Measurements from ENCODE around the gene GDPD4. TPM values are rescaled to one million over a fixed set of nuclear protein-coding genes. Genes with fewer than 3 reads are reported as not detected.

The GDPD4 gene
- total RNA-seq, 2 experiments from 2014 or later = not detected

DNA sequence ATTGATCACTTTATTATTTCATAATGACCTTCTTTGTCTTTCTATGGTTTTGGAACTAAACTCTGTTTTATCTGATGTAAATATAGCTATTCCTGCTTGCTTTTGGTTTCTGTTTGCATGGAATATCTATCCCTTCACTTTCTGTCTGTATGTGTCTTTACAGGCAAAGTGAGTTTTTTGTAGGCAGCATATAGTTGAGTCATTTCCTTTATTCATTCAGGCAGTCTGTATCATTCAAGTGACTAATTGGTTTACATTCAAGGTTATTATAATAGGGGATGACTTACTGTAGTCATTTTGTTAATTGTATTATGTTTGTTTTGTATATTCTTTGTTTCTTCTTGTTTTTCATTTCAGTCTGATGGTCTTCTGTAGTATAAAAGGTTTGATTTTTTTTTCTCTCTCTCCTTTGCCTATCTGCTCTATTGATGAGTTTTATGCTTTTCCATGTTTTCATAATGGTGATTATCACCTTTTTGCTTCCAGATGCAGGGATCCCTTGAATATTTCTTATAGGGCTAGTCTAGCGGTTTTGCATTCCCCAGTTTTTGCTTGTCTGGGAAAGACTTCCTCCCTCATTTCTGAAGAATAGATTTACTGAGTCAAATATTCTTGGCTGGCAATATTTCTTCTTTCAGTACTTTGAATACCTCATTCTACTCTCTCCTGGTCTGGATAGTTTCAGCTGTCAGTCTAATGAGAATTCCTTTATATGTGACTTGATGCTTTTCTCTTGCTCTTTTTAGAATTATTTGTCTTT lies 50.4 kb downstream of the GDPD4 start:
- Mint-ChIP-seq H3K36me3 (ENCODE audit: low read depth) (no peaks in the 10 kb centered on the region), H3K4me3 (no peak overlapping the region), H3K9me3 (peaks cover 22% of the 10 kb centered on the region), H3K27ac (no peak overlapping the region), H3K27me3 (no peaks in the 10 kb centered on the region), H3K4me1 (no peaks in the 10 kb centered on the region)
- no peak for DNase-seq
- CTCF ChIA-PET = no interaction called here
- POLR2A ChIA-PET = no interaction called here

DNA sequence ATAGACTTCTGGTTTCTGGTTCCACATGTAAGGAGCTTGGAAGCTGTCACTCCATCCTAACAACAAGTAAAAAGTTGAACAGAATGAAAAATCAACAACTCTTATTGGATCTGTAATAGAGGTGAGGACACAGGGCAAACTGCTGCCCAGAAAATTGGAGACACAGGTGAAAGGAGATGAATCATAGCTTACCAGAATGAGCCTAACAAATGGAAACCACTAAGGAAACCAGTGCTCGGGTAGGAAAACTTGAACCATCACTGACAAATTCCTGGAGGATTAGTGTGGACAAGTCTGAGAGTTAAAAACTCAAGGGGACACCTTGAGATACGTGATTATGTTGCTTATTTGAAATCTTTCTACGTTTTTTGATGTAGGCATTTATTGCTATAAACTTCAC lies 52.1 kb downstream of the GDPD4 start:
- CTCF ChIA-PET = interaction anchor here (0.7 to 1.7 kb wide), 2 partner anchors 10 to 32 kb away, joined by 4 to 6 read pairs; no protein-coding TSS in a partner anchor
- Mint-ChIP-seq H3K4me1 (peaks cover 2% of the 10 kb centered on the region), H3K36me3 (ENCODE audit: low read depth) (no peaks in the 10 kb centered on the region), H3K4me3 (no peak overlapping the region), H3K27ac (no peak overlapping the region), H3K27me3 (no peaks in the 10 kb centered on the region), H3K9me3 (peaks cover 20% of the 10 kb centered on the region)
- DNase-seq = no peak
- POLR2A ChIA-PET = interaction anchor here (0.6 to 0.7 kb wide), 2 partner anchors 245 to 276 kb away, joined by 3 to 4 read pairs; no protein-coding TSS in a partner anchor

DNA sequence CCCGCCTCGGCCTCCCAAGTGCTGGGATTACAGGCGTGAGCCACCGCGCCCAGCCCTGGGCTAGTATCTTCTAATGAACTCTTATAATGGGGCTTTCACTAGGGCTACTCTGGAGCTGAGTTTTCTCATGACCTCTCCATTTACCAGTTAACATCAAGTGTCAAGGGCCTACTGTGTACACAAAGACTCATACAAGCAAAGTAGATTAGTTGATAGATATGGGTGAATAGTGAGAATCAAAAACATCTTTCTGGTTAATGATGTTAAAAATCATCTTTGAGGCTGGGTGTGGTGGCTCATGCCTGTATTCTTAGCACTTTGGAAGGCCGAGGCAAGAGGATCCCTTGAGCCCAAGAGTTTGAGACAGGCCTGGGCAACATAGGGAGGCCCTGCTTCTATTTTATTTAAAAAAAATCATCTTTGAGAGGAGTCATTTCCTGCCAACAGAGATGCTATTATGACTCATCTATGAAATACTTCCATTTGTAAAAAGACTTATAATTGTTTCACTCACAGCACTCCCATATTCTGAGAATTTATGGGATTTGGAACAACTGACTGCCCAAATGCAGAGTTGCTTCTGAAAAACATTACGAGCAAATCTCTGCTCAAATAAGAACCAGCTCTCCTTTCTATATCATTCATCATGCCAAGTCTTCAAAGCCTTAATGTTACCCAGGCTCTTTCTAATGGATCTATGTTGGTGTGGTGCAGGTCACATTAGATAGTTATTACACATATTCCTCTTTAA lies 57.0 kb downstream of the GDPD4 start:
- Mint-ChIP-seq H3K4me3 (no peak overlapping the region), H3K27me3 (no peaks in the 10 kb centered on the region), H3K9me3 (no peaks in the 10 kb centered on the region), H3K4me1 (peaks cover 5% of the 10 kb centered on the region), H3K36me3 (ENCODE audit: low read depth) (no peaks in the 10 kb centered on the region), H3K27ac (peak overlapping the region; percentile 1)
- CTCF ChIA-PET = interaction anchor here (0.6 to 0.9 kb wide), 2 partner anchors 12 to 79 kb away, joined by 3 read pairs; no protein-coding TSS in a partner anchor
- DNase-seq = no peak
- POLR2A ChIA-PET = interaction anchor here (0.5 kb wide), 1 partner anchor 203 kb away, joined by 4 read pairs; no protein-coding TSS in a partner anchor

DNA sequence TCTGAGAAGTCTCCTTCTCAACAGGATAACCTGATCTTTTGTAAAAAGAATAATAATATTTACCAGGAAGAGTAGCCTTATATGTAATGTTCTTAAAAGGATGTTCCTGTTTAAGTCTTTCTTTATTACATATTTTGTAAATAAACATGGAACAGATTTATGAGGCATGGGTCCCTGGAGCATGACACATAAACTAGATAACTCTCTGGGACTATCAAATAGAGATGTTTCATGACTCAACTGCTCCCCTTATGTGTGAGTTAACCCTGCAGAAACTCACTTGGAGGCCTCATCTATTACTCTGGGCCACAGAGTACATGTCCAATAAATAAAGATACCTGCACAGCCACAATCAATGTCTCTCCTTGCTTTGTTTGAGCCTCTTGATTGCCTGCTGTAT lies 64.6 kb downstream of the GDPD4 start:
- CTCF ChIA-PET = interaction anchor here (0.9 kb wide), 1 partner anchor 13 kb away, joined by 3 read pairs; no protein-coding TSS in a partner anchor

DNA sequence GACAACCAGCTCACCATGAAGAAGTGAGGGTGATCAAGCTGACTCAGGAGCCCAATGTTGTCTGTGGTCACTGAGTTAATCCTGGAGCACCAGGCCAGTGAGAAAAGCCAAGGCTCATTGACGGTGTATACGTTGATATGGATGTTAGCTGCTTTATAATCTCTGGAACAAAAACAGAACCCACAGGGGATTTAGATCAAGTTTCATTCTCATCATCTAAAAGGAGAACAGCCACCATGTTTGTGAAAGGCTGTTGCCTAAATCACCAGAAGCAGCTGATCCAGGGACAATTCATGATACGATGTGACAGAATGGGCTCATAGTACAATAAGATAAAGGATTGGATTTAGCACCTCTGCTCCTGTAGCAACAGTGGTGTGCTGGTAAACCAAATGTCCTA lies 68.5 kb downstream of the GDPD4 start:
- Mint-ChIP-seq H3K27ac (no peak overlapping the region), H3K36me3 (ENCODE audit: low read depth) (no peaks in the 10 kb centered on the region), H3K9me3 (no peaks in the 10 kb centered on the region), H3K4me3 (no peak overlapping the region), H3K4me1 (no peaks in the 10 kb centered on the region), H3K27me3 (peaks cover 8% of the 10 kb centered on the region)
- CTCF ChIA-PET = no interaction called here
- POLR2A ChIA-PET = no interaction called here
- DNase-seq = no peak

More for the DNA sequence above, 64.6 kb downstream of the GDPD4 start:
- Mint-ChIP-seq H3K27me3 (peaks cover 7% of the 10 kb centered on the region), H3K27ac (no peak overlapping the region), H3K9me3 (no peaks in the 10 kb centered on the region), H3K4me1 (no peaks in the 10 kb centered on the region), H3K36me3 (ENCODE audit: low read depth) (no peaks in the 10 kb centered on the region), H3K4me3 (no peak overlapping the region)
- DNase-seq = no peak
- POLR2A ChIA-PET = no interaction called here

DNA sequence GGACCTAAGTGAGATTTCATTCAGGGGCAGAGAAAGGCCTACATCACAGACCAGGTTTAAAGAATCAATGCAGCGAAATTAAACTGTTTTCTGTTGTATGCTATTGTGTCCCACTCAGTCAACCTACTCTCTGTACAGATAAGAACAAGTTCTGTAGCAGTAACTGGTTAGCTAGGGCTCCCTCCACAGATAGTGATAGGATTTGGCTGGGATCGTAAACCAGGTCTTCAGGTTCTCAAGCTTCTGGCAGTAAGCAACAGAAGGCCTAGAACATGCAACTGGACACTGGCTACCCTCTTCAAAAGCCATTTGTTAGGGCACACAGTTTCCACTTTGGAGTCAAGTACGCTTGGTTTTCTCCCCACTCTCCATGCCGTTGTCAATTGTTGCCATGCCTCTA lies 69.2 kb downstream of the GDPD4 start:
- Mint-ChIP-seq H3K4me3 (no peak overlapping the region), H3K4me1 (no peaks in the 10 kb centered on the region), H3K36me3 (ENCODE audit: low read depth) (no peaks in the 10 kb centered on the region), H3K27me3 (peaks cover 10% of the 10 kb centered on the region), H3K9me3 (no peaks in the 10 kb centered on the region), H3K27ac (no peak overlapping the region)
- POLR2A ChIA-PET = no interaction called here
- DNase-seq = no peak
- CTCF ChIA-PET = interaction anchor here (1.3 kb wide), 1 partner anchor 80 kb away, joined by 3 read pairs; no protein-coding TSS in a partner anchor

DNA sequence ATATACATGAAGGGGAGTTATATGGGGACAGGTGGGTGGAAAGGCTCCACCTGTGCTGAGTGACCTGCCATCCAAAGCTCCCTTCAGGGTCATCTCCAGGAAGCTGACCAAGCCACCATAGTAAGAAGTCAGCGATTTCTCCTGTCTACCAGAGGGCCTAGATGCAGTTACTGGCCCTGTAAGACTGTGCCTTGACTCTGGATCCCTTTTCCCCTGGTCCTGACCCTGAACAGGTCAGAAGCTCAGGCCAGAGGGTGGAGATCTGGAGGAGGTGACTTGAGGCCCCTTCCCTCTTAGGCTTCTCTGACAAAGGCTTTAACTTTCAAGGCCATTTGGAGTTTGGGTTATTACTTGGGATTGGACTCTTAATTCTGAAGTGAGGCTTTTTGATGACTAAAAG lies 69.7 kb downstream of the GDPD4 start:
- ChIA-PET POLR2A (no interaction called here), CTCF (interaction anchor here (1.3 kb wide), 1 partner anchor 80 kb away, joined by 3 read pairs; no protein-coding TSS in a partner anchor)
- H3K27ac Mint-ChIP-seq = no peak overlapping the region
- no peaks in the 10 kb centered on the region for H3K36me3 Mint-ChIP-seq (ENCODE audit: low read depth)
- H3K4me3 Mint-ChIP-seq = no peak overlapping the region
- peaks cover 11% of the 10 kb centered on the region for H3K27me3 Mint-ChIP-seq
- DNase-seq = no peak
- H3K9me3 Mint-ChIP-seq = no peaks in the 10 kb centered on the region
- no peaks in the 10 kb centered on the region for H3K4me1 Mint-ChIP-seq

DNA sequence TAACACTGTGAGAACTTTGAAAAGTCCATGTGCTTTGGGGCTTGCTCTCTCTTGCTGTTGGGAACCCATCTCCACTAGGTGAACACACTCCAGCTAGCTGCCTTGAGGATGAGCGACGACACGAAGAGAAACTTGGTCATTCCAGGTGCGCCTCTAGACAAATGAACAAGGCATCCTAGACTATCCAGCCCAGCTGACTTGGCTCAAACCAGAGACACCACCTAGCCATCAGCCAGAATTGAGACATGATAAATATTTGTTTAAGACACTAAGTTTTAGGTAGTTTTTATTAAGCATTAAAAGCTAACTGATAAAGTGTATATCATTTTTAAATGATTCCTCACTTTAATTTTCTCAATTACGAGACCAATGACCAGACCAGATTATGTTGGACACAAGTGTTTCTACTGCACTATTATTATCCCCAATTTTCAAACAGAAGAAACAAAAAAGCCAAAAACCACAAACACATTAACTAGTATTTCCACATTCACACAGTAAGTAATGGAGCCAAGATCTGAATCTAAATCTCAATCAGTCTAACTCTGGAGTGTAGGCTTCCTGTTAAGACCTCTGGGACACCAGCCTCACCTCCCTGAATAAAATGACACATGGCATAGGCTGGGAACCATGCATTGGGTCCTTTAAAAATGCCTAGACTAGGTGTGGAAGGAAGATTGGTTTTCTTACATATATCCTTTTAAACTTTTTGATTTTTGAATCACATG lies 70.4 kb downstream of the GDPD4 start:
- CTCF ChIA-PET = interaction anchor here (1.3 kb wide), 1 partner anchor 81 kb away, joined by 3 read pairs; no protein-coding TSS in a partner anchor
- Mint-ChIP-seq H3K4me1 (no peaks in the 10 kb centered on the region), H3K36me3 (ENCODE audit: low read depth) (no peaks in the 10 kb centered on the region), H3K27ac (no peak overlapping the region), H3K4me3 (no peak overlapping the region), H3K9me3 (no peaks in the 10 kb centered on the region), H3K27me3 (peaks cover 13% of the 10 kb centered on the region)
- DNase-seq = no peak
- POLR2A ChIA-PET = no interaction called here

DNA sequence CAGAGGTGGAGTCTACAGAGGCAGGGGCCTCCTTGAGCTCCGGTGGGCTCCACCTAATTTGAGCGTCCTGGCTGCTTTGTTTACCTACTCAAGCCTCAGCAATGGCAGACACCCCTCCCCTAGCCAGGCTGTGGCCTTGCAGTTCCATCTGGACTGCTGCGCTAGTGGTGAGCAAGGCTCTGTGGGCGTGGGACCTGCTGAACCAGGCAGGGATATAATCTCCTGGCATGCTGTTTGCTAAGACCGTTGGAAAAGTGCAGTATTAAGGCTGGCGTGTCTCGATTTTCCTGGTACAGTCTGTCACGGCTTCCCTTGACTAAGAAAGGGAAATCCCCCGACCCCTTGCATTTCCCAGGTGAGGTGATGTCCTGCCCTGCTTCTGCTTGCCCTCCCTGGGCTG lies 77.7 kb downstream of the GDPD4 start:
- peaks cover 42% of the 10 kb centered on the region for H3K27me3 Mint-ChIP-seq
- no peak overlapping the region for H3K4me3 Mint-ChIP-seq
- no peak for DNase-seq
- CTCF ChIA-PET = interaction anchor here (0.9 kb wide), 1 partner anchor 14 kb away, joined by 3 read pairs; no protein-coding TSS in a partner anchor
- H3K4me1 Mint-ChIP-seq = no peaks in the 10 kb centered on the region
- H3K27ac Mint-ChIP-seq = no peak overlapping the region
- no peaks in the 10 kb centered on the region for H3K9me3 Mint-ChIP-seq
- POLR2A ChIA-PET = no interaction called here
- H3K36me3 Mint-ChIP-seq (ENCODE audit: low read depth) = no peaks in the 10 kb centered on the region

DNA sequence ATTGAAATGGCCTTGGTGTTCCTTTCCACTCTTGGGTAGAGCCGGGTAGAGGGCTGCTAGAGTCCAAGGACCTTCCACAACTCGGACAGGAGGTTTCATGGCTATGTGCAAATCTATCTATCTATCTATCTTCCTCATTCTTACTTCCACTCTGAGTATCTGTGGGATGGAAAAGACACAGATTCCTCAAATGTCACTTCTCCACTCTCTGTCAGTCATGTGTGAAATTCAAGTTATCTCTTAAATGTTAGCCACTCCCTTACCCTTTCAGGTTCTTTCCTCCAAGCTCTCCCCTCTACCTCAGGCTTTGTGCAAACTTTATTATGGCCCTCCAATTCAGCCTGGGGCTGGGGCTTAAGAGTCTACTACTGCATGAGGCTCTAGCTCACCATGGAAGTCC lies 84.3 kb downstream of the GDPD4 start:
- H3K4me1 Mint-ChIP-seq = no peaks in the 10 kb centered on the region
- ChIA-PET CTCF (no interaction called here), POLR2A (no interaction called here)
- H3K4me3 Mint-ChIP-seq = no peak overlapping the region
- peaks cover 26% of the 10 kb centered on the region for H3K27me3 Mint-ChIP-seq
- no peaks in the 10 kb centered on the region for H3K9me3 Mint-ChIP-seq
- no peak for DNase-seq
- H3K36me3 Mint-ChIP-seq (ENCODE audit: low read depth) = no peaks in the 10 kb centered on the region
- H3K27ac Mint-ChIP-seq = no peak overlapping the region

DNA sequence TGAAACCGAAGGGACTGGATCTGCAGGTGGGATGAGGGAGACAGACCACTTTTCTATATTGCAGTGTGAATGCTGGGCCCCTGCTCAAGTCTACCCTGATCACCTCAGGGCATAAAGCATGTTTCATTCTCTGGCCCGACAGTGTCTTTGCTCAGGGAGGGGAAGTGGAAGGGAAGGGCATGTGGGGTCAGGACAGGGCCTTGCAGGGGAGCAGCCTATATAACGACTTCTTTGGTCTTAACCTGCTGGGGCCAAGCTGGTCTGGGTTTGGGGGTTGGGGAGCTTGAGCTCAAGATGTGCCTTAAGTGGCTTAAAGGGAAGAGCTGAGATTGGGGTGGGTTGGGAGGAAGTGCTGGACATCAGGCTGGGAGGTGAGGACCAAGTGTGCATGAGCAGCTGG lies 86.4 kb downstream of the GDPD4 start:
- Mint-ChIP-seq H3K36me3 (ENCODE audit: low read depth) (no peaks in the 10 kb centered on the region), H3K9me3 (no peaks in the 10 kb centered on the region), H3K27ac (no peak overlapping the region), H3K4me3 (no peak overlapping the region), H3K27me3 (peaks cover 13% of the 10 kb centered on the region), H3K4me1 (no peaks in the 10 kb centered on the region)
- DNase-seq = no peak
- ChIA-PET POLR2A (no interaction called here), CTCF (interaction anchor here (0.5 to 1.5 kb wide), 2 partner anchors 10 to 321 kb away, joined by 3 to 4 read pairs; no protein-coding TSS in a partner anchor)

DNA sequence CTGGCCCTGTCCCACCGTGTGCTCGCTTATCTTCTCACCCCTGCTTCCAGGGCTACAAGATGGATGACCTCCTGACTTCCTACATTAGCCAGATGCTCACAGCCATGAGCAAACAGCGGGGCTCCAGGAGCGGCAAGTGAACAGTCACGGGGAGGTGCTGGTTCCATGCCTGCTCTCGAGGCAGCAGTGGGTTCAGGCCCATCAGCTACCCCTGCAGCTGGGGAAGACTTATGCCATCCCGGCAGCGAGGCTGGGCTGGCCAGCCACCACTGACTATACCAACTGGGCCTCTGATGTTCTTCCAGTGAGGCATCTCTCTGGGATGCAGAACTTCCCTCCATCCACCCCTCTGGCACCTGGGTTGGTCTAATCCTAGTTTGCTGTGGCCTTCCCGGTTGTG lies 86.9 kb downstream of the GDPD4 start:
- H3K27ac Mint-ChIP-seq = no peak overlapping the region
- no peaks in the 10 kb centered on the region for H3K36me3 Mint-ChIP-seq (ENCODE audit: low read depth)
- no peak overlapping the region for H3K4me3 Mint-ChIP-seq
- peaks cover 8% of the 10 kb centered on the region for H3K27me3 Mint-ChIP-seq
- no peaks in the 10 kb centered on the region for H3K9me3 Mint-ChIP-seq
- ChIA-PET CTCF (interaction anchor here (1.5 kb wide), 1 partner anchor 10 kb away, joined by 4 read pairs; no protein-coding TSS in a partner anchor), POLR2A (no interaction called here)
- DNase-seq = no peak
- no peaks in the 10 kb centered on the region for H3K4me1 Mint-ChIP-seq
